Glomerular endothelial cell (primary cell): ENCODE measurements around the gene TMPRSS6. TPM values are rescaled to one million over a fixed set of nuclear protein-coding genes. Genes with fewer than 3 reads are reported as not detected.

Source experiments
- DNase-seq: peaks from one replicate; pipeline ENCODE4 v3.0.0-alpha.2; 2011; ENCODE audit warnings: low read depth, low spot score; ENCODE audit errors: extremely low read depth
- total RNA-seq: library from RNA; depleted of rRNA; stranded (reverse); fragments of >200 nt; gene quantifications from 2 replicates; pipeline ENCODE4 v1.2.3, GENCODE V29; 2015

Gene TMPRSS6
- total RNA-seq, 1 donor from 2014 or later: not detected

DNA sequence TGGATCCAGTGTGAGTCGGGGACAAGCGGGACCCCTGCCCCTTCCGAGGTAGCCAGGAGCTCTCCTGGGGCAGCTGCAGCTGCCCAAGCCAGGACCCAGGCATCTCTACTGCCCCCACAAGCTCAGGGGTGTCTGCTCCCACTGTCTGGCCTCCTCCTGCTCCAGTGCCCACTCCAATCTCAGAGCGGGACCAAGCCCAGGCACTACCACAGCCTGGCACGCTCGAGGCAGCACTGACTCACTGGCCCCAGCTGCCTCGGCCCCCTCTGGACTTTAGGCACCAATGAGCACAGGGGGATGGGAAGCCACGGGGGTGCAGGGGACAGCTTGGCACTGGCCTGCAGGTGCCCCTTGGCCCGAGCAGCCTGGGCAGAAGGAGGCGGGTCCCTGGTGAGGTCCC is 32.0 kb upstream of the TMPRSS6 start:
- DNase-seq: no peak

DNA sequence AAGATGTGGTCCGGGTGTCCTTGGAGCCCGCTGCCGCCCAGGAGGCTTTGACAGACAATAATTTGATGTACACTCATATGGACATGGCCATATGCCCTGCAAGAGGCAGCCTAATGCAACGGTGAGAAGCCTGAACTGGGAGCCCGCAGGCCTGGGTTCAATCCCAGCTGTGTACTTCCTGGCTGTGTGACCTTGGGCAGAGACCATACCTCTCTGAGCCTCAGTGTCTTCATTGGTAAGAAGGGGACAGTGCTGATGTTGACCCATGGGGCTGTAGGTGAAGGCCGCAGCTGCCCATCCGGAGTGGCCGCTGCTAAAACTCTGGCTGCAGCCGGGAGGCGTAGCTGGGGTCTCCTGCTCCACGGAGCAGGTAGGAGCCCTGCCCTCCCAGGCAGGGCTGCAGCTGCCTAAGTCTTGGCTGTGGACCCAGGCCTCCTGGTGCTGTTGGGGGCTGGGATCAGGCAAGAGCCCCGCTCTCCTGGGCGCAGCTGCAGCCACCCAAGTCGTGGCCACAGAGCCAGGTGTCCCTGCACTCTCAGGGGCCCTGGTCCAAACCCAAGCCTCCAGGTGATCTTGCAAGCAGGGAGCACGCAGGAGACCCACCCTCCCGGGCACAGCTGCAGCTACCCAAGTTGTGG is 31.3 kb upstream of the TMPRSS6 start:
- no peak for DNase-seq

DNA sequence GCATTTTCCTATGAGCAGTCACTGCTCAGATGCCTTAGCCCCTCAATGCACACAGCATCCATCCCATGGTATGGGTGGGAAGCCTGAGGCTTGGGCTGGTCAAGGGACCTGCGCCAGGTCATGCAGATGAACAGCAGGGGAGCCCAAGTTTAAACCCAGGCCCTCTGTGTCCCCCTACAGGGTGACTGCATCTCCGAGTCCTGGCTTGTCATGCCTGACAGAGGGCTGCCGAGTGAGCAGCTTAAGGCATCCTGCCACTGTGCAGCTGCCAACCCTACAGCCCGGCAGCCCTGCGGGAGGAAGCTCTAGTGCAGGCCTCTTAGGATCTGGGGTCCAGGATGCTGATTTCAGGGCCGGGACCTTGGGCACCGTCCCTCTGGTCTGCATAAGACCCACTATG is 30.2 kb upstream of the TMPRSS6 start:
- DNase-seq: no peak

DNA sequence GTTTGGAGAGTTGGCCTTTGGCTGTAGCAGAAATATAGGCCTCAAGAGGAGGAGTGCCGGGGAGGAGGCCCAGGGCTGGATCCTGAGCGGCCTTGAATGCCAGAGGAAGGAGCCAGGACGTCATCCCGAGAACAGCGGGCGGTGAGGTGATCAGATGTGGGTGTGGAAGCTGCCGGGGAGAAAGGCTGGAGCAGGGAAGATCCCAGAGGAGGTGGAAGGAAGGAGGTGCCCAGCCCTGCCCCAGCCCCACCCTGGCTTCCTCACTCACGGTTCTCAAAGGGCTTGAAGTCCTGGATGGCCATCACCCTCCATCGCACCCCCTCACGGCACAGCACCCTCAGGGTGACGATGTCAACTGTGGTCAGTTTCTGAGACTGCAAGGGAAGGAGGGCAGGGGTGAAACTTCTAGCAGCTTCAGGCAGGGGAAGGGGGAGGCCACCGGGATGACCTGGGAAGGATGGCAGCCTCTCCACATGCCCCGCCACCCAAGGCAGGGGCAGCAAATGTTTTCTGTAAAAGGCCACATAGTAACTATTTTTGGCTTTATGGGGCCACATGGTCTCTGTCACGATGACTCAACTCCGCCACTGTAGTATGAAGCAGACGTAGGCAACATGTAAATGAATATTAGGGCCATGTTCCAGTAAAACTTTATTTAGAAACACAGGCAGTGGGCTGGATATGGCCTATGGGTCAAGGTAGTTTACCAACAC is 29.5 kb upstream of the TMPRSS6 start:
- no peak for DNase-seq

DNA sequence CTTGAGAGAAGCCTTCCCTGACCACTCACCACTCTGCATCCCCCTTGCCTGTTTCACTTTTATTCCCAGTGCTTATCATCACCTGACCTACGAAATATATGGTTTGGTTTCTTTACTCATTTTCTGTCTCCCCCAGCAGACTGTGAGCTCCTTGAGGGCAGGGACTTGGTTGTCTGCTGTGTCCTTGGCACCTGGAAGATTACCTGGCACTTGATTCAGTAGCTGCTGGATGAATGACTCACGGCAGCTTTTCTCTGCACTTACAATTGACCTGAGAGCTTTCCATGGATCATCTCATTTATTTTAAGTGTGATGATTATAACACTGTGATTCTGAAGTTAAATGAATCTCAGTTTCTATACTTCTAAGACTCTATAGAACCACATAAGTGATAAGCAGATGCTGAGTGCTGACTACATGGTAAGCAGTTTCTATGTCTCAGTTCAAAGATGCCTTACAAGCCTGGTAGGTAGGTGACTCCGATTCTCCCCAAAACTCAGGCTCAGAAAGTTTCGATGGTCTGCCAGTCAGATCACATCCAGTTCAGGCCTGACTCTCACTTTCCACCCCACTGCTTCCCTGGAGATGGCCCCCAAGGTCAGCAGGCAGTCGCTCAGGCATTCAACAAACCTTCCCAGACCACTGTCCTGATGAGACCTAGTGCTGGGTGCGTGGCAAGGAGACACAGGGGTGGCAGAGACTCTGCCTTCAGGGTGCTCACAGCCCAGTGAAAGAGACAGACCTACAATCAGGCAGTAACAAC is 28.6 kb upstream of the TMPRSS6 start:
- no peak for DNase-seq

DNA sequence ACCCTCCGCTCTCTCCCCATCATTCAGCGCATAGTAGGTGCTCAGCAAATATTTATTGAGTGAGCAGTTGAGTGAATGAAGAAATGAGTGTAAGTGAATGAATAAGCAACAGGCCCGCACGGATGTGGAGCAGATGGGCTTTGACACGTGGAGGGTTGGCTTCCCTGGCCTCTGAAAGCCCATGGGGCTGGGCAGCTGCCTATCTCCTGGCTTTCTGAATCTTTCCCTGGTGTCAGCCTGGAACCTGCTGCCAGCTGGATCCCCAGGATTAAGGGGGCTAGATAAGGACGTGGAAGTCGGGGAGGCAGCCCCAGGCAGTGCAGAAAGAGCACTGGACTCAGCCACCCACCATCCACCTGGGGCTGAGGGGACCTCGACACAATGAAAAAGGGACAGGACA is 27.6 kb upstream of the TMPRSS6 start:
- DNase-seq: no peak

DNA sequence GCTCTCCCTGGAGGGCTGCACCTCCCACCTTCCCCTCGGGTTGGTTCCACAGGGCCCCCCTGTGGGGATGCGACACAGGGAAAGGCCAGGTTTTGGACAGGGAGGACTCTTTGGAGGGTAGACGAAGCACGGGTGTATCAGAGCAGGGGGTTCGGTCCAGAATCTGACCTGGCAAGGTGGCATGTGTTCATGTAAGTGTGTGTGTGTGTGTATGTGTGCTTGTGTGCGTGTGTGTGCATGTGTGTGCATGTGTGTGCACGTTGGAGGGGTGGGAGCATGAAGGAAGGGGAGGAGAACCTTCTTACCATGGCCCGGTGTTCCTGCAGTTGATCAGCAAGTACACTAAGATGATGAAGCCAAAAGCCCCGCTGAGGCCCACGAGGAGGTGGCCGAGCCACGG is 25.5 kb upstream of the TMPRSS6 start:
- no peak for DNase-seq

DNA sequence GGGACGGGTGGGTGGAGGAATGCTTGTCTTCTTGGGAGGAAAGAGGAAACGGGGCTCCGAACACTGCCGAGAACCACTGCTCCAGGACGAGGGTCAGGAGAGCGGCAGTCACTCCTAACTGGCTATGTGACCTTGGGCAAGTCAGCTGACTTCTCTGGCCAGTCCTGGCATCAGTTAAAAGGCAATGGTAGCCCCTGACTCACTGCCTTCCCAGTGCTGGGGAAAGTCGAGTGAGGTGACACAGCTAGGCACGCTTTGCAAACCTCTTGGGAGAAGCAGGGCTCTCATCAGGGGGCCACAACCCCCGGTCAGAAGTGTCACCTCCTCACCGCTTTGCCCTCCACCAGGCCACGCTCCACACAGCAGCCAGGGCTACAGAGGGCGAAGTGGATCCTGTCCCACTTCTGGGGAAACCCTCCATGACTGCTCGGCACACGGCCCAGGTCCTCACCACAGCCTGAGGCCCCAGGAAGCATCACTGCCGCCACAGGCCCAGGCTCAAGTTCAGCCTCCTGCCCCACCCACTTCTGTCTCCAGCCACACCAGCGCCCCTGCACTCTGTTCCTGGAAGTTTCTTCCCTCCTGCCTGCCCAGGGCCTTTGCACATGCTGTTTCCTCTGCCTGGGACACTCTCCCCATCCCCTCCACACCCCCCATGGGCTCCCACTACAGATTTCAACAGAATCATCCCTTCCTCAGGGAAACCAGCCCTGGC is 23.9 kb upstream of the TMPRSS6 start:
- no peak for DNase-seq

DNA sequence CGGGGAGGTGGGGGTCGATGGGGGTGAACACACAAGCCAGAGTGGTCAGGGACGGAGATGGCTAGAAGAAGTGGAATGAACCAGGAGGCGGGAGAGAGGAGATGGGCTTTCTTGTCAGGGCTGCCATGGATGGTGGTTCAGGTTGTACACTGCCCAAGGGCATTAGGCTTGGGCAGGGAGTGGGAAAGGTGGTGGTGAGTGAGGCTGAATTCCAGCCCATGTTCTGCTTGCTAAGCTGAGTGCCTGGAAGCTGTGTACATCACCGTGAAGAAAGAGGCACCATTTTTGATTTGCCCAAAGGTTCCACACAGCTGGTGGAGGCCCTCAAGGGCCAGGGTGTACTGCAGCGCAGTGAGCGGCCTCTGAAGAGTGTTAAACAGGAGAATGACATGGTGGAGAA is 23.3 kb upstream of the TMPRSS6 start:
- no peak for DNase-seq

DNA sequence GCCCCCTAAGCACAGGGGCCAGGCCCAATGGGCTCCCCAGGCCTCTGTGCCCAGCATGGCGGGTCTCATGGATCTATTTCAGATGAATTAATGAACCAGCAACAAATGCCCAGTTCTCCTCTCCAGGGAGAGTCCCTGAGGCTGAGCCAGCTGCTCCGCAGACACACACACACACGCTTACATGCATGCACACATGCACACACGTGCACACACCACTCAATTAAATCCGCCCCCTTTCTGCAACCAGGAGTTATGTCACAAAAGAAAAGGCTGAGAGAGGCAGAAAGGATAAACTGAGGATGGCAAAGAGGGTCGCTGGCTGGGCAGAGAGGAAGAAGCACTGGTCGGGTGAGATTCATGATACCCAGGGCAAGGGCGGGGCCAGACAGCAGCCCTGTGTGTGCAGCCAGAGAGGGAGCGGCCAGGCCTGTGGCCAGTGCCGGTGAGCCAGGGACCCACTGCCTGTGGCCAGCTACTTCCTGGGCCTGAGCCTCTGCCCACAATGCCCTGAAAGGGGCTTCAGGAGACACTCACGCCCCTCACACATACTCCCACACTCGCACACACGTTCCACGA is 20.4 kb upstream of the TMPRSS6 start:
- DNase-seq: no peak

DNA sequence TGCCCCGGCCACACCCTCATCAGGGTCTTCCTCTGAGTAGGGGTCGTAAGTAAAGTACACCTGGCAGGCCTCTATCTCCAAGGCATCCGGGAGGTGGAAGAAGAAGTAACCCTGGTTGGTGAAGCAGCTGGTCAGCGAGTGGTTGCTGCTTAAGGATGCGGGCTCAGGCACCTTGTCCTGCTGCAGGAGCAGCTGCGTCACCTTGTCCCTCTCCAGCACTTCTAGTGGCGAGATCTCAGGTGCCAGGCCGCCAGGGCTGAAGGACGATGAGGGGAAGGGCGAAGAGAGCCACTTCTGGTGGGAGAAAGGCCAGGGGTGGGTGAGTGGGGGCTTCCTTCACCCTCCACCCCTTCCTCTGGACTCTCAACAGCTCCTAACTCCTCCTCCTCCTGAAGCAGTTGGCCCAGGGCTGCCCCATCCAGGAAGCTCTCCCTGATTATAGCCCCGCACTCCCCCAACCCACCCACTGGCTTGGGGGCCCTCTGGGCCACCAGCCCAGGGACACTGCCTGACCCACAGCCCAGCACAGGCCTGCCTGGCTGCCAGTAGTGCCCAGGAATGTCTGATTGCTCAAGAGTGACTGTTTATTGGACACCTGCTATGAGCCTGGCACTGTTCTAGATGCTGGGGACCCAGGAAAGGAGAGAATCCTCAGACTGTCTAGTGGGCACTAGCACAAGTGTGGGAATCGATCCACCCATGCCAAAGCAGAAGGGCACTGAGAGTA is 19.2 kb upstream of the TMPRSS6 start:
- DNase-seq: no peak

DNA sequence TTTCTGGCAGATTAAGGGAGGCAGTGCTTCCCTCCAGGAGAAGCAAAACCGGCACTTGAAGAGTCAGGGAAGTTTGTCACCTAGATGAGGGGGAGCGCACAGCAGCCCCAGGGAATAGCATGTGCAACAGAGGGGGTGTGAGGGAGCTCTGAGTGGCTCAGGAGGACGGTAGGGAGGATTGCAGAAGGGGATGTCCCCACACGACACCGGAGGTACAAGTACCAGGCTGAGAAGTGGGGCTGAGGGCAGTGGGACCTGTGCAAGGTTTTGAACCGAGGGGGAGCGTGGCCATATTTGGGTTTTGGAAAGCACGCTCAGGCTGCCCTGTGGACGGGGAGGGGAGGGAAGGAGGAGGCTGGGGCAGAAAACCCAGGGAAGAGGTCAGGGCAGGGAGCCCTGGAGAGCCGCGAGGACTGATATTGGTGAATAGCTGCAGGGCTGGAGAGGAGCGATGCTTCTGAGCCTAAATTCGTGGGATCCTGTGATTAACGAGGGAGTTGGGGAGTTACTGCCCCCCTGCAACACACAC is 17.9 kb upstream of the TMPRSS6 start:
- DNase-seq: no peak

DNA sequence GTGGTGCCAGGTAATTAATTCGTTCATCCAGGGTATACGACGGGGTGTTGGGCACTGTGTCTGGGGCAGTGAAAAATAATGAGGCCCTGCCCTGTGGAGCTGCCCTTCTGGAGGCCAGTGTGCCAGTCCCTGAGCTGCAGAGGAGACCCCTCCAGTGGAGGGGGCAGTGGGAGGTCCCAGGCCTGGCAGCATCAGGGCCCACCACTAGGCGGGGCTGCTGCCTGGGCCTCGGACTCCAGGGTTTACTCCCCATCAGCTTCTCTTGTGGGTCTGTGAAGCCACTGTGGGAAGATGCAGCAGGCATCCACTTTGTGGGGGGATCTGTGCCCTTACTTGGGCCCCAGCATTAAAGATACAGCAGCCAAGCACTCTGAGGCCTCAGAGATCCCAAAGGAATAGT is 17.4 kb upstream of the TMPRSS6 start:
- DNase-seq: no peak

DNA sequence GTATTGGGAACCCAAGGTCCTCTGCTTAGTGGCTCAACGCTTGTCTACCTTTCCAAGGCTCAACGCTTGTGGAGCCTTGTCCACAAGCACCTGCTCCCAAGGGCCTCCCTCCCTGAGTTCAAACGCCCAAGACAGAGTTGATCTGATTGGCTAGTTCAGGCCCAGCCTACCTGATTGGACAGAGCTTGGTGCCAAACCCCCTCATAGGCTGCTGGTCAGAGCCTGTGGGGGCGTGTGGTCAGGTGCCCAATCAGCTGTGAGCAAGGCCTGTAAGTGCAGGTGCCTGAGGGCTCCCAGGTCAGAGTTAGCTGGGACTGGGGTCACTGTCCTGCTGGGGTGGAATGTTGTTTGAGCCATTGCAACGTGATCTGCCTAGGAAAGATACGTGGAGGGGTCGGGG is 16.9 kb upstream of the TMPRSS6 start:
- DNase-seq: no peak

DNA sequence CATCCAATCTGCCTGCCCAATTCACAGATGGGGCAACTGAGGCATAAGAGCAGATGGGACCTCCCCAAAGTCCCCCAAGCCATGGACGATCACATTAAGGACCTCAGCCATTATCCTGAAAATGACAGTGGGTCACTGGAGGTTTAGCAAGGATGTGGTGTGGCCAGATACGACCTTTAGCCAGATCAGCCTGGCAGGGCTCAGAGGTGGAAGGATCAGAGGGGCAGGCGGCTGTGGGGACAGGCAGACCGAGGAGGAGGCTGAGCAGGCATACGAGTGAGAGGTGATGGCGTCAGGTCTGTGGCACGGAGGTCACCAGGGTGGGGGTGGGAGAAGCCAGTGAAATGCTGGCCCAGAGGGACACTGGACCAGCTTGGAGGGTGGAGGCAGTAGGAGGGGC is 14.1 kb upstream of the TMPRSS6 start:
- no peak for DNase-seq

DNA sequence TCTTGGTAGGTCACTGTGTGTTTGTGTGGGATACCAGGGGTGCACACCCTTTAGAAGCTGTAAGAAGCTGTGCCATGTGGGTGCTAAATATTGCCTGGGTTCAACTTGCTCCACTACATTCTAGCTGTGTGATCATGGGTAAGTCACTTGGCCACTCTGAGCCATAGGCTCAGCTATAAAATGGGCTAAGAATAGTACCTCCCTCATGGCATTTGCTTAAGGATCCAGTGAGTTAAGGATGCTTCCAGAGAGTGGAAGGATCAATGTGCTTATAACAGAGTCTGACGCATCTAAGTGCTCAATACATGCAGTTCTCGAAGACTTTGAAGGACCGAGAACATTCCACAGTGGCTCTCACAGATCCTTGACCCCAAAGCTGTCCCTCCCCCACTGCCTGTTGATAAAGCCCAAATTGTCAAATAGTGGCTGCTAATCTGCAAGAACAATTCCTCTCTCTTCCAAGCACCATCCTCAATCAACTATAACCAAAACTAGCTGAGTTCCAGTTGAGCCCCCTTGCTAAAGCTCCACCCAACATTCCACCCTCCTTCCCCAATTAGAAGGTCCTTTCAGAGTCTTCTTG is 13.2 kb upstream of the TMPRSS6 start:
- no peak for DNase-seq

DNA sequence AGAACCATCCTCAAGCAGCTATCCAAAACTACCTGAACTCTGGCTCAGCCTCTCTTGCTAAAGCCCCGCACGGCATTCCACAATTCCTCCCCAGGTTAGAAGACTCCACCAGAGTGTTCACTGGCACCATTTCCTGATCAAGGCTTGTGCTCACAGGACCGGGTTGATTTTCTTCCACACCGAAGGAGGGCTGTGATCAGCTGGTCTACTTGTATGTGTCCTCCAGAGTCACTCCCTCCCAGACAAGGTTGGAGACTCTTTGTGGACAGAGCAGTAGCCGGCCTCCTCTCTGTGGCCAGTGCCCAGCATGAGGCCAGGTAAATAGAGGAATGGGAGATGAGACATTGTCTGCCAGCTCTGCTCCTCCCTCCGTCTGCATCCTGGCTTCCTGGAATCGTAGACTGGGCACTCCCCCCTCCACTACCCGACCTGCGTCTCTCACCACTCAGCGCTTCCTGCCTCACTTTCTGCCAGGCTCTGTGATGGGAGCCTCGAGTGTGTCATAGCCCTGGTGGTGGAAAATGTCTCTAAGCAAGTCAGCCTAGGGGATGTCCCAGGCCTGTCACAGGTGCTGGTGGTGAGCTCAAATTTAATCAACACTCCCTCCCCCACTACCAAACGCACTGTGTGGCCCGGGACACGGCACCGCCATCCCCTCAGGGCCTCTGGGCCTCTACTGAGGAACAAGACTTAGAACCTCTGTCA is 12.5 kb upstream of the TMPRSS6 start:
- no peak for DNase-seq

DNA sequence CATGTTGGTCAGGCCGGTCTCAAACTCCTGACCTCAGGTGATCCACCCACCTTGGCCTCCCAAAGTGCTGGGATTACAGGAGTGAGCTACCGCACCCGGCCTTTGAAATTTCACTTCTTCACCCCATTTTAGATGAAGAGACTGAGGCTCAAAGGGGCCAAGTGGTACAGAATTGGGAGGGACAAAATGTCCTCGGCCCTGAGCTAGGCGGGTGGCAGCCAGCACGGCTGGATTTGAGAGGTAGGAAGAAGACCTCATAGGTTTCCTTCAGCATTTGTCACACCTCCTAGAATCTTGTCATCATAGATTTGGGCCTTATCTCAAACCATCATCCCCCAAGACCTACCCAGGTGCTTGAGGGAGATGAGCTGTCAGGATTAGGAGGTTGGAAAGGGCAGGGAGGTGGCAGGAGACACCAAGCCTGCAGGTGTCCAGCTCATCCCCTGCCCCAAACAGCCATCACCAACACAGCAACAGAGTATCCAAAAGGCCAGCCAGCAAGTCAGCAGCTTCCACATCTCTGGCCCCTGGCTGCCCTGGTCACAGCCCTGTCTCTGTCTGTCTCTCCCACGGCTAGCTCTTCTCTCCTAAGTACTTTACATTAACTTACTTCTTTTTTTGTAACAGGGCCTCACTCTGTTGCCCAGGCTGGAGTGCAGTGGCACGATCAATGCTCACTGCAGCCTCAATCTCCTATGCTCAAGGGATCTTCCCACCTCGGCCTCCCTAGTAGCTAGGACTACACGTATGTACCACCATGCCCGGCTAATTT is 11.2 kb upstream of the TMPRSS6 start:
- DNase-seq: no peak
